SW480 (cell line): Measurements from ENCODE around the gene CXCR2.
"Not testable (repeated sequence)": the region's sequence is repeated elsewhere in the genome, so short reads cannot be mapped to it uniquely, and the experiment has no call there.

ENCODE experiments used
- DNase-seq: peaks from one replicate; pipeline ENCODE4 v3.0.0-alpha.2; 2016; ENCODE audit warnings: low spot score

The CXCR2 gene

DNA sequence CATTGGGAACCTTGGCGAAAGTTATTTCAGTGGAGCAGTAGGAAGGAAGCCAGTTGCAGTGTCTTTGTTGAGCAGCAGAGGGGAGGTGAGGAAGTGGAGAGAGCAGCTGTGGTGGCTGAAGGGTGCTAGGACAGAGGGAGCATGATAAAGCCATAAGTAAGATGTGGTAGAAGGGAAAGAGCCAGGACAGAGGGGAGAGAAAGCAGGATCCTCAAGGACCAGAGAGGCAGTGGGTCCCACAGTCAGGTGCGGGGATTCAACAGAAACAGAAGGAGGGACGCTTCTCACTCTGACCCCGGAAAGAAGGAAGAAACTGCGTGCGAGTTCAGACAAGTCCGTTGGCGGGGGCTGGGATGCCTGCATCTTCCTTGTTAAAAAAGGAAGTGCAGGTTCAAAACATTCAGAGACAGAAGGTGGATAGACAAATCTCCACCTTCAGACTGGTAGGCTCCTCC, at the start of gene CXCR2:
Gene CXCR2 (plus strand): TSS at position 403 of the 455 bp plus-strand sequence. CDS start 8,774 bp downstream, outside the sequence.
- no peak for DNase-seq

DNA sequence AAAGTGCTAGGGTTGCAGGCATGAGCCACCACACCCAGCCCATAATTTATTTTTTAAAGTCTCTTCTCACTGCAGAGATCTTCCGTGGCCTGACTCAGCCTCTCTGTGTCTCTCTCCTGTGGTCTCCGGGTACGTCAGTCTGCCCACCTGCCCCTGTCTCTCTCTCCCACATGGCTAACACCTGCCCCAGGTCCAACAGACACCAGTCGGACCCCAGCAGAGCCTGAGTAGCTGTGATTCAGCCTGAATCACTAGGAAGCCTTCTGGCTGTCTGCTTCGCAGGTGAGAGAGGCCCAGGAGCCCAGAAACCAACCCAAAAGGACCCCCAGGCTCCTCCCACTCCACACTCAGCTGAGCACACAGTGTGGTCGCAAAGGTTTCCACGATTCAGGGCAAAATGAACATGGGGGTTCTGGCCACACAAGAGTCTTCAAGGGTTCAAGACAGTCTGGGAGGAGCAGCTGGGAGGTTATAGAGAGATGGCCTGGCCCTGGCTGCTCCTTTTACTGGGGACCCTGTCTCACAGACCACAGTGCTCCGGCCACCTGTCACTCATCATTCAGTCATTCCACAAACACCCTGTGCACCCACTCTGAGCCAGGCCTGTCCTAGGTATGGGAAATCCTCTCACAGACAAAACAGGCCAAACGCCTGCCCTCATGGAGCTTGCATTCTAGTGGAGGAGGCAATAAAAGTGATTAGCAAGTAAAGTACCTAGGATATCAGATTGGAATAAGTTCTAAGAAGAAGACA, 48.2 kb upstream of the CXCR2 start:
- DNase-seq, result no peak

DNA sequence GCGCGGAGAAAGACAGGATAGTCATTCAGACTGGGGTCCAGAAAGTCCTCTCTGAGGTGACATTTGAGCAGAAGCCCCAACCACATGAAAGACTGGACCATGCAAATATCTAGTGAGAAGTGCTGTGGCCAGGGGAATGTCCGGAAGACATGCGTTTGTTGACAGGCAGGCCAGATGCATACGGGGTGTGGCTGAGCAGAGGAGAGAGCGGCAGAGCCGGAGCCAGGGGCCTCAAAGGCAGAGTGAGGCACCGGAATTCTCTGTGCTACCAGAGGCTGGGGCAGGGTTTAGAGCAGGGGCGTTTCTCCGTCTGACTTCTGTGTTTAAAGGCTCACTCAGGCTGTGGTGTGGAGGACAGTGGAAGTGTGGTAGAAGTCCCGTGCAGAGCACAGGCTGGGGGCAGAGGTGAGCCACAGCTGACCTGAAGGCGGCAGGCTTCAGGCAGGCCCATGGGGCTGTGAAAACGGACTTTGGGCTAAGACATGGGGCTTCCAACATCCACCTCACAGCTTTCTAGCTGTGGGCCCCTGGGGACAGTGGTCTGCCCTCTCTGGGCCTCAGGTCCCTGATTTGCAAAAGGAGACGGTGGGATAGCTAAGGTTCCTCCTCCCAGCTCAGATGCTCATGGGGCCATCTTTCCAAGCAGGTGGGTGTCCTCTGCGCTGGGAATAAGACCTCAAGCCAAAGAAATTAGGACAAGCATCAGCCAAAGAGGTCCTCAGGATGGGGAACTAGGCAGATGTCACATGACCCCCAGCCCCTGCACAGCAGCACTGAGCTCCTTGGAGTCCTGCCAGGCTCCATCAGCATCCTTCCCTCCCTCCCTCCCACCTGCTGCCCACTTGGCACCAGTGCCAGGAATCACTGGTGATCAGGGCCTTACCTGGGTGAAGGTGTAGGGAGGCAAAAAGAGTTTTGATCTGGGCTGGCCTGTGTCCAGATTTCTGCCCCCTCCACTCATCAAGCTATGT, 45.6 kb upstream of the CXCR2 start:
- DNase-seq, result peak; percentile 87

DNA sequence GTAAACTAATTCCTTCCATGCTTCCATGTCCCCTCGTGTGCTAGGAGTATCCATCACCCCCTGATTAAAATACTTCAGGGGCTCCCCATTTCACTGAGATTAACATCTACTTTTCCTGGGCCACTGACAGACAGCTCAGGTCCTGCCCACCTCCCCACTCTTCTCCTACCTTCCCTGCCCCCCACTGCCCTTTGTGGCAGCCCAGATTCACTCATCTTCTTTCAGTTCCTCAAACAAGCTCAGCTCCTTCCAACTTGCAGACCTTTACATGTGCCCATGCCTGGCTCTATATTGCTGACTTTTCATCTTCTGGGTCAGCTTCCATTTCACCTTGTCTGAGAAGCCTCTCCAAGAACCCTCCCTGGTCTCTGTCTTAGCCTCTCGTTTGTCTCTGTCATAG, 44.8 kb upstream of the CXCR2 start:
- no peak for DNase-seq

DNA sequence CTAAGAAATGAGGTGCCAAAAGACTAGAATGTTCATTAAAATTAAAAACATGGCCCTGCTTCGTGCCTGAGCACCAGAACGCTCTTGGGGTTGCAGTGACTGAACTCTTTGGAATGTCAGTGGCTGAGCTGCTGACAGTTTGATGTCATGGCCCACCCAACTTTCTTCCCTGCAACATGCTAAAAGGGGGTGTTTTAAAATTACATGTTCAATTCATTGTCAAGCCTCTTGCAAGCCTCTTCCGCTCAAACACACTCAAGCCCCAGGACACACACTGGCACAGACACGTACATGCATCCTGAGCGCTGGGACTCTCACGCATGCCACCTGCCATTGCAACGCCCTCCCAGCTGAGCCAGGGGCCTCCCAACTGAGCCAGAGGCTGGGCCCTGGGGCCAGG, 44.1 kb upstream of the CXCR2 start:
- no peak for DNase-seq

DNA sequence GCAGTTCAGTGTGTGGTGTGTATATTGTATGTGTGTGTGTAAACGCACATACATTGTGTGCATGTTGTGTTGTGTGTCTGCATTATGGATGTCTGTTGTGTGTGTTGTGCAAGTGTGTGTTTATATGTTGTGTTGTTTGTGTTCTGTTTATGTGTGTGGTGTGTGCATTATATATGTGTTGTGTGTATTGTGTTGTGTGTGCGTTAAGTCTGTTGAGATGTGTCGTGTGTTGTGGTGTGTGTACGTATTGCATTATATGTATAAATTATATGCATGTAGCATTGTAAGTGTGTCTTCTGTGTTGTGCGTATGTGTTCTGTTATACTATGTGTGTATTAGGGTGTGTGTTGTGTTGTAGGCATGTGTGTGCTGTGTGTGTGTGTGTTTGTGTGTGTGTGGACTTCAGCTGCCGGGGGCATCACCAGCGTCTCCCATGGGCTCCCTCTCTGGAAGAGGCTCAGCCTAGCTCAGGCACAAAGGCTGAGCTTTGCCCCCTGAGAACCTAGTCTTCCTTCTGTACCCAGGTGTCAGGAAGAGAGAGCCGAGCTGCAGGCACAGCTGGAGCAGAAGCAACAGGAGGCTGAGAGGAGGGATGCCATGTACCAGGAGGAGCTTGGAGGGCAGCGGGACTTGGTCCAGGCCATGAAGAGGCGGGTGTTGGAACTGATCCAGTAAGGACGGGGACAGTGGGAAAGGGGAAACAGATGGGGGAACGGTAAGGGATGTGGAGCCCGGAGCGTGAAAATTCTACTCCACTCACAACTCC, 43.1 kb upstream of the CXCR2 start:
- no peak for DNase-seq

DNA sequence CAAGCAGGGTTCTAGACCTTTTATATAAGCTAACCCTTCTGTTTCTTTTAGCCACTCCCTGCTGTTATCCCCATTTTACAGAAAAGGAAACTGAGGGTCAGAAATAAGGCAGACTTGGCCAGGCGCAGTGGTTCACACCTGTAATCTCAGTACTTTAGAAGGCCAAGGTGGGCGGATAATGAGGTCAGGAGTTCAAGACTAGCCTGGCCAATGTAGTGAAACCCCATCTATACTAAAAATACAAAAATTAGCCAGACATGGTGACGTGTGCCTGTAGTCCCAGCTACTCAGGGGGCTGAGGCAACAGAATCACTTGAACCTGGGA, 42.5 kb upstream of the CXCR2 start:
- no peak for DNase-seq

DNA sequence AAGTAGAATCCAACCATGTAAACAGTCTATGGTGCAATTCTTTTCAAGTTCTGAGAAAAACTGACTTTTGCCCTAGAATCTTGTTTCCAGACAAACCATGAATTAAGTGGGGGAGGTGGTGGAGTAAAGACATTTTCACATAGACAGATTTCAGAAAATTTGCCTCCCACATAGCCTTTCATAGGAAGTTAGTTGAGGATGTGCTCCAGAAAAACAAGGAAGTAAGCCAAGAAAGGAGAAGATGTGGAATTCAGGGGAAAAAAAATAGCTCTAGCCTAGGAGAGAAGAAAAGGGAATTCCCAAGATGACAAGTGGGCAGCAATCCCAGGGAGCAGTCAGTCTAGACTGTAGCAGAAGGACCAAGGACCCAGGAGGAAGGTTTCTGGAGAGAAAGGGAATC, 39.4 kb upstream of the CXCR2 start:
- no peak for DNase-seq

DNA sequence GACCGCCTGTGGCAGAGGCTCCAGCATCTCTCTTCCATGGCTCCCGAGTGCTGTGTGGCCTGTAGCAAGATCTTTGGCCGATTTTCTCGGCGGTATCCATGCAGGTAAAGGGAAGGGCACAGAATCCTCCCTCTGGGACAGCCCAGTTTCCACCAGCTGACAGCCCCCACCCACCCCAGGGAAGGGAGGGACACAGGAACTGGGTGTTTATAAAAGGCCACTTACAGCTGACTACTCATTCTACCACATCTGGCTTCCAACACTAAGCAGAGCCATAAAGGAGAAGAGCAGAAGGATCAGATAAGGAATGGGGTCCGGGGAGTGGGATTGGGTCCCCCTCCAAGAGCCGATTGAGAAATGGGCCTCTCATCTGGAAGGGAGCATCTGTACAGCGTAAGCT, 36.6 kb upstream of the CXCR2 start:
- no peak for DNase-seq

DNA sequence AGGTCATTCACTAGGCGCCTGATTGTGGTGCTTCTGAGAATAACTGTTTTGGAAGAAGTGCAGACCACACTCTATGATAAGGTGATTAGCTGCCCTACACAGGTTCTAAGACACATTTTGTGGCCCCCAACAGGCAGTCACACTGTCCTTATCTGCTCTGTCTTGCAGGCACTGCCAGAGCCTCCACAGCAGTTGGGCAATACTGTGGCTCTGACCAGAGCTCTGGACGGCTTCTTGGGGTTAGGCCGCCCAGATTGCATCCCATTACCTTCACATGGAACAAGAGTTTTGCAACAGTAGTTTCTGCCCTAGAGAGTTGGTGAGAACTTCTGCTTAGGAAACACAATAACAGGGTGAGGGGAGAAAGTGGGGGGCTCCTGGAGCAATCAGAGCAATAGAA, 34.1 kb upstream of the CXCR2 start:
- DNase-seq, result no peak

DNA sequence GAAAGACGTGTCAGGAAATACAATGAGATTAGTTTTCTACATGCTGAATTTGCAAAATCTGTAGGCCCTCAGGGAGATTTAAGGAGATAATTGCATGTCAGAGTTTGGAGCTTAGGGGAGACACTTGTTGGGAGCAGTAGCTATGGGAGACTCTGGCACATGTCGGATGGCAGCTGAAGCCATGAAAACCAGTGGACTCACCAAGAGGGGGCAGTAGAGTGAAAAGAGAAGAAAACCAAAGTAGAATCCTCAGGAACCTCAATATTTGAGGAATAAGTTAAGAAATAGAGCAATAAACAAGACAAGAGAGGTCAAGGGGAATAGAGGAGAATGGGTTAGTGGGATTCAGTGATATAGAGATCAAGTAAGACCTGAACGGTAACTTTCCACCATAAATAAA, 31.9 kb upstream of the CXCR2 start:
- no peak for DNase-seq

DNA sequence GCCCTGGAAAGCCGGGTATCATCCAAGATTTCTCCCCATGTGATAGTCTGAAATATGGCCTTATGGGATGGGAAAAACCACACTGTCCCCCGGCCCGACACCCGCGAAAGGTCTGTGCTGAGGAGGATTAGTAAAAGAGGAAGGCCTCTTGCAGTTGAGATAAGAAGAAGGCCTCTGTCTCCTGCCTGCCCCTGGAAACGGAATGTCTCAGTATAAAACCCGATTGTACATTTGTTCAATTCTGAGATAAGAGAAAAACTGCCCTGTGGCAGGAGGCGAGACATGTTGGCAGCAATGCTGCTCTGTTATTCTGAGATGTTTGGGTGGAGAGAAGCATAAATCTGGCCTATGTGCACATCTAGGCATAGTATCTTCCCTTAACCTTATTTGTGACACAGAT, 30.0 kb upstream of the CXCR2 start:
- DNase-seq, result no peak

DNA sequence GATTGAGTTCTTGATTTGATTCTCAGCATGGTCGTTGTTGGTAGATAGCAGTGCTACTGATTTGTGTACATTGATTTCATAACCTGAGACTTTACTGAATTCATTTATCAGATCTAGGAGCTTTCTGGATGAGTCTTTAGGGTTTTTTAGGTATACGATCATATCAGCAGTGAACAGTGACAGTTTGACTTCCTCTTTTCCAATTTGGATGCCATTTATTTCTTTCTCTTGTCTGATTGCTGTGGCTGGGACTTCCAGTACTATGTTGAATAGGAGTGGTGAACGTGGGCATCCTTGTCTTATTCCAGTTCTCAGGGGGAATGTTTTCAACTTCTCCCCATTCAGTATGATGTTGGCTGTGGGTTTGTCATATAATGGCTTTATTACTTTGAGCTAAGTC, 27.9 kb upstream of the CXCR2 start:
- no peak for DNase-seq

DNA sequence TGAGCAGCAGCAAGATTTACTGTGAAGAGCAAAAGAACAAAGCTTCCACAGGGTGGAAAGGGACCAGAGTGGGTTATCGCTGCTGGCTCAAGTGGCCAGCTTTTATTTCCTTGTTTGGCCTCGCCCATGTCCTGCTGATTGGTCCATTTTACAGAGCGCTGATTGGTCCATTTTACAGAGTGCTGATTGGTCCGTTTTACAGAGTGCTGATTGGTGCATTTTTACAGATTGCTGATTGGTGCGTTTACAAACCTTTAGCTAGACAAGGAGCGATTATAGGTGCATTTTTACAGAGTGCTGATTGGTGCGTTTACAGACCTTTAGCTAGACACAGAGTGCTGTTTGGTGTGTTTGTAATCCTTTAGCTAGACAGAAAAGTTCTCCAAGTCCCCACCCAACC, 17.0 kb upstream of the CXCR2 start:
- not testable (repeated sequence) for DNase-seq

DNA sequence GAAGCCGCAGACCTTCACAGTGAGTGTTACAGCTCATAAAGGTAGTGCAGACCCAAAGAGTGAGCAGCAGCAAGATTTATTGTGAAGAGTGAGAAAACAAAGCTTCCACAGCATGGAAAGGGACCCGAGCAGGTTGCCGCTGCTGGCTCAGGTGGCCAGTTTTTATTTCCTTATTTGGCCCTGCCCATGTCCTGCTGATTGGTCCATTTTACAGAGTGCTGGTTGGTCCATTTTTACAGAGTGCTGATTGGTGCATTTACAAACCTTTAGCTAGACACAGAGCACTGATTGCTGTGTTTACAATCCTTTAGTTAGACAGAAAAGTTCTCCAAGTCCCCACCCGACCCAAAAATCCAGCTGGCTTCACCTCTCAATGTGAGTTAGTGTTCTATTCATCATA, 4.0 kb upstream of the CXCR2 start:
- DNase-seq, result not testable (repeated sequence)

DNA sequence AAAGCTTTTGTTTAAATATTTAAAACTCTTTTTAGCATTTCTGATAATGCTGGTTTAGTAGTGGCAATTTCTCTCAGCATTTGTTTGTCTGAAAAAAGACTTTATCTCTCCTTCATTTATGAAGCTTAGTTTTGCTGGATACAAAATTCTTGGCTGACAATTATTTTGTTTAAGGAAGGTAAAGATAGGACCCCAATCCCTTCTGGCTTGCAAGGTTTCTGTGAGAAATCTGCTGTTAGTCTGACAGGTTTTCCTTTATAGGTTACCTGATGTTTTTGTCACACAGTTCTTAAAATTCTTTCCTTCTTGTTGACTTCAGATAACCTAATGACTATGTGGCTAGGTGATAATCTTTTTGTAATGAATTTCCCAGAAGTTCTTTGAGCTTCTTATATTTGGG, 3.5 kb upstream of the CXCR2 start:
- not testable (repeated sequence) for DNase-seq

DNA sequence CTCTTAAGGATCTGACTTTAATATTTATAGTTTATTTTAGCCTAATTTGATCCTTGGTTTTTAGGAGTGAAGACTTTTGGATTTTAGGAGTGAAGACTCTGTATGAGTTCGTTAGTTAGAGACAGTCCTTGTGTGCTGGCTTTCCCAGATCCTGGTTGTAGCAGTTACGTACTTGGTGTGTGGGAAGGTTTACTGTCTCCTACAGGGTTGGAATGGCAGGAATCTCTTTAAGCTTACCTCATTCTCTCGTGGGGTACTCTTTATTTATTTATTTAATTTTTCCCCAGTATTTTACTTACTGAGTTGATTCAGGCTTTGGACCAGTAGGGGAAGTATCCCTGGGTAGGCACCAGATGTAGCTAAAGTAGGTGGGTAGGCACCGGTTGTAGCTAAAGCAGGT, 1.8 kb upstream of the CXCR2 start:
- DNase-seq, result no peak

DNA sequence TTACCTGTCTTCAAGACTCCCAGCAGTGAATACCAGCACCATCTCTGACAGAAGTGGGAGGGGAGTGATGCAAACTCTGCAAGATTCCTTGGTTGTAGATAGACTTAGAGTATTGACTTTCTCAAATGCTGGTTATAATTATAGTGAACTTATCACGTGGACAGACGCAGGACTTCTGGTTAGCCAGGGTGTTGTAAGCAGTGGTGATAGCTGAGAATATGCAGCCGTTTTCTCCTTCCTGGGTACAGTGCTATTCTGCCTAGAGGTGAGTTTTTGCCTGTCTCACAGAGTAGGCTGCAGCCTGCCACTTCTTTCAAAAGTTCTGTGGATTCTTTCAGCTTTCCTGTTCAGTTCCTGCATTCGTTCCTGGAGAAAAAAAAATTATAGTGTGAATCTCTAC, 733 bp upstream of the CXCR2 start:
- DNase-seq, result no peak

DNA sequence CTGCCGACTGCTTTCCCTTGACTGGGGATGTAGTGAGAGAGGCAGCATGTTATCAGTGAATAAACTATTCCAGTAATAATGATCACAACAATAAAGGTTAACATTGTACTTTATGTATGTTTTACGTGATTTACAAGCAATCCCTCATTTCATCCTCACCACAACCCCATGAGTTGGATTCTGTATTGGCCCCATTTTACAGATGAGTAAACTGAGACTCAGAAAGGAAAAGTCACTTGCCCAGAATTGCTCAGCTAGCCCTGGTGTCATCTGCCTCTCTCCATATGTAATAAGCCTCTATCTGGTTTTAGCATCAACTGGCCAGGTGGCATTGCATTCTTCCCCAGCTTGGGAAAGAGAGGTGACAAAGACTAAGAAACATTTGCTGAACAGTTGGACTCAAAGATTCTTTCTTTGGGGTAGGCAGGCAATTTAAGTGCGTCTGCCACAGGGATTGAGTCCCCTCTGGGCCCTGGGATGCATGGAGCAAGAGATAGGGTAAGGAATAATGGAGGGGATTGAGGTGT, 2.2 kb downstream of the CXCR2 start:
- no peak for DNase-seq

DNA sequence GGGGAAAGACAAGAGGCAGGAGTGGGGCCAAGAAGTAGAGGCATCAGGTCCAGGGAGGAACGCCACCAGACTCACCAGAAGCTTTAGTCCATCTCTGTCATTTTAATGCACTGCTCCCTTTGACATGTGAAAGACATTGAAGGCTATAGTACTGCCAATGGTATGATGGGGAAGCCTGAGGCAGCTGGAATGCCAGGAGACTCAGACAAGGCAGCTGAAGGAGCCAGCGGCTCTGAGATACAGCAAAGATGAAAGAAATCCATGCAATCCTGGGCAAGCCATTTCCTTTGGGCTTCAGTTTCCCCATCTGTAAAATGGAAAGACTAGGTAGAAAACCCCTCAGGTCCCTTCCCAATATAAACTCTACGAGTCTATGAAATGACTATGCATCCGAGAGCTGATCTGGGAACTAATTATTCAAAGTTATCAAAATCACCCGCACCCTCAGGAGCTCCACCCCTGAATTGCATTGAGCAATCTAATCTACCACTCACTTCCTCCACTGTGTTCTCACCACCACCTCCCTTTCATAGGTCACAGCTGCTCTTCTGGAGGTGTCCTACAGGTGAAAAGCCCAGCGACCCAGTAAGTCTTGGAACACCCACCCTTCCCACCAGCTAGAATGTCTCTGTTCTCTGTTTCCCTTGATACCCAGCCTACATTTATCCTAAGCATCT, 3.1 kb downstream of the CXCR2 start:
- no peak for DNase-seq

DNA sequence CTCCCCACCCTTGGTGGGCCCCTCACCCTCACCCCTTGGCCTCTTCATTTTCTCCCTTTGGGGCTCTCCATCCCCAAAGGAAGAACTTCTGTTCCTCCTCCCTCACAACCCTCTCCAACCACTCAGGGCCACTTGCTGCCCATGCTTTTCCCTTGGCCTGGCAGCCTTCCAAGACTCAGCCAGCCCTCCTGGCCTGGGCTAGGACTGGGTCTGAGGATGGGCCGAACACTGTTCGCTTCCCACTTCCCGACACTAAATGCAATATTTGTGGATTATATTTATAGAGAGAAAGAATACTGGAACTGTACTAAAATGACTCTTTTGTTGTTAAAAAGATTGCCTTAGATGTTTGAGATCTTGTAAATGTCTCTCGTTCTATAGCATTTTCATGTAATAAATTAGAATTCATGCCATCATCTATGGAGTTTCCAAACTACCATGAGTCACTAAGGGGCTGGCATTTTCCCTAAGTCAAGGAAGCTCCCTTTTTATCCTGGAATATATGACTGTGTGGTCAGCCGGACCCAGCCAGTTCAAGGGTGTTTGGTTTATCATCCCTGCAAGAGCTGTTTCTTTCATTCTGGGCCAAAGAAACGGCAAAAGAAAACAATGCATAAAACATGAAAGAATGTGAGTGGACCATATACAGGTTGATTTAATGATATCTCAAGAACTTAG, 3.8 kb downstream of the CXCR2 start:
- DNase-seq, result peak; percentile 27
